IPS-18a (cell line): ENCODE results near the gene N4BP2.
A peak's percentile ranks its signal among the peaks of the same experiment; 100 is the strongest.
"Not testable (repeated sequence)": the region's sequence is repeated elsewhere in the genome, so short reads cannot be mapped to it uniquely, and the experiment has no call there.

Source experiments
- H3K27ac ChIP-seq: one replicate; pipeline ENCODE4 v1.5.1; 2013; ENCODE audit warnings: low read length
- H3K27me3 ChIP-seq: one replicate; pipeline ENCODE4 v1.6.1; 2013; ENCODE audit warnings: mild to moderate bottlenecking, low read length; ENCODE audit not compliant: control insufficient read depth, insufficient read depth
- H3K36me3 ChIP-seq: one replicate; pipeline ENCODE4 v1.6.1; 2013; ENCODE audit warnings: low read depth, low read length; ENCODE audit not compliant: control insufficient read depth
- H3K4me1 ChIP-seq: one replicate; pipeline ENCODE4 v1.6.1; 2013; ENCODE audit warnings: low read depth, low read length; ENCODE audit not compliant: control insufficient read depth
- H3K4me3 ChIP-seq: one replicate; pipeline ENCODE4 v1.5.1; 2013; ENCODE audit warnings: low read length
- H3K9ac ChIP-seq: one replicate; pipeline ENCODE4 v1.6.1; 2013; ENCODE audit warnings: mild to moderate bottlenecking, low read length, moderate library complexity
- H3K9me3 ChIP-seq: one replicate; pipeline ENCODE4 v1.6.1; 2013; ENCODE audit warnings: low read depth, low read length; ENCODE audit not compliant: control insufficient read depth

Gene N4BP2

GRCh38 chr4:40056716-40057585 is at the start of gene N4BP2:
Gene N4BP2 (plus strand): TSS chr4:40056850. CDS start chr4:40097341, 40,491 bp downstream.
- peak within 1 kb of the TSS; percentile 93 for H3K27ac ChIP-seq
- peak within 1 kb of the TSS; percentile 81 for H3K4me3 ChIP-seq
- peaks cover 5% of the 10 kb centered on the region for H3K36me3 ChIP-seq

GRCh38 chr4:40016007-40016406 is 40.6 kb upstream of the N4BP2 start:
- no peak overlapping the region for H3K9ac ChIP-seq
- H3K4me1 ChIP-seq, result no peaks in the 10 kb centered on the region
- no peaks in the 10 kb centered on the region for H3K36me3 ChIP-seq
- H3K9me3 ChIP-seq, result no peaks in the 10 kb centered on the region
- no peak overlapping the region for H3K27ac ChIP-seq
- H3K27me3 ChIP-seq, result no peaks in the 10 kb centered on the region
- no peak overlapping the region for H3K4me3 ChIP-seq

More at GRCh38 chr4:40056716-40057585, at the start of gene N4BP2:
- H3K27me3 ChIP-seq, result no peaks in the 10 kb centered on the region
- H3K9me3 ChIP-seq, result no peaks in the 10 kb centered on the region
- peak within 1 kb of the TSS; percentile 99 for H3K9ac ChIP-seq
- peaks cover 17% of the 10 kb centered on the region for H3K4me1 ChIP-seq

- no peaks in the 10 kb centered on the region for H3K27me3 ChIP-seq
- H3K9me3 ChIP-seq, result no peaks in the 10 kb centered on the region
- no peaks in the 10 kb centered on the region for H3K36me3 ChIP-seq
- no peak overlapping the region for H3K27ac ChIP-seq
- no peak overlapping the region for H3K9ac ChIP-seq
- no peaks in the 10 kb centered on the region for H3K4me1 ChIP-seq
- no peak overlapping the region for H3K4me3 ChIP-seq
Measured at GRCh38 chr4:40020221-40020620, 36.4 kb upstream of the N4BP2 start.

- H3K27me3 ChIP-seq, H3K4me1 ChIP-seq, H3K9ac ChIP-seq, H3K27ac ChIP-seq, H3K9me3 ChIP-seq, H3K4me3 ChIP-seq, H3K36me3 ChIP-seq: not testable (repeated sequence)
Measured at GRCh38 chr4:40021116-40021515, 35.5 kb upstream of the N4BP2 start.

- not testable (repeated sequence) for H3K9me3 ChIP-seq, H3K27ac ChIP-seq, H3K36me3 ChIP-seq, H3K4me1 ChIP-seq, H3K9ac ChIP-seq, H3K4me3 ChIP-seq, H3K27me3 ChIP-seq
Measured at GRCh38 chr4:40024049-40024448, 32.6 kb upstream of the N4BP2 start.

GRCh38 chr4:40032785-40033184 is 23.9 kb upstream of the N4BP2 start:
- H3K4me3 ChIP-seq, result no peak overlapping the region
- H3K27ac ChIP-seq, result no peak overlapping the region
- H3K9me3 ChIP-seq, result no peaks in the 10 kb centered on the region
- H3K36me3 ChIP-seq, result no peaks in the 10 kb centered on the region
- no peak overlapping the region for H3K9ac ChIP-seq
- no peaks in the 10 kb centered on the region for H3K27me3 ChIP-seq
- no peaks in the 10 kb centered on the region for H3K4me1 ChIP-seq

GRCh38 chr4:40033613-40034012 is 23.0 kb upstream of the N4BP2 start:
- Histone ChIP-seq H3K4me3 (no peak overlapping the region), H3K9me3 (no peaks in the 10 kb centered on the region), H3K36me3 (no peaks in the 10 kb centered on the region), H3K9ac (no peak overlapping the region), H3K4me1 (no peaks in the 10 kb centered on the region), H3K27ac (no peak overlapping the region), H3K27me3 (no peaks in the 10 kb centered on the region)

GRCh38 chr4:40038977-40039376 is 17.7 kb upstream of the N4BP2 start:
- H3K27ac ChIP-seq, result no peak overlapping the region
- H3K27me3 ChIP-seq, result no peaks in the 10 kb centered on the region
- H3K4me1 ChIP-seq, result no peaks in the 10 kb centered on the region
- H3K9me3 ChIP-seq, result no peaks in the 10 kb centered on the region
- H3K4me3 ChIP-seq, result no peak overlapping the region
- no peaks in the 10 kb centered on the region for H3K36me3 ChIP-seq
- no peak overlapping the region for H3K9ac ChIP-seq

GRCh38 chr4:40040908-40041307 is 15.7 kb upstream of the N4BP2 start:
- Histone ChIP-seq H3K27ac (no peak overlapping the region), H3K36me3 (no peaks in the 10 kb centered on the region), H3K27me3 (no peaks in the 10 kb centered on the region), H3K4me3 (no peak overlapping the region), H3K9ac (no peak overlapping the region), H3K4me1 (no peaks in the 10 kb centered on the region), H3K9me3 (no peaks in the 10 kb centered on the region)

- H3K9me3 ChIP-seq, result no peaks in the 10 kb centered on the region
- no peaks in the 10 kb centered on the region for H3K36me3 ChIP-seq
- H3K4me1 ChIP-seq, result no peaks in the 10 kb centered on the region
- no peaks in the 10 kb centered on the region for H3K27me3 ChIP-seq
- no peak overlapping the region for H3K9ac ChIP-seq
- H3K4me3 ChIP-seq, result no peak overlapping the region
- H3K27ac ChIP-seq, result no peak overlapping the region
Measured at GRCh38 chr4:40043786-40044185, 12.9 kb upstream of the N4BP2 start.

- no peak overlapping the region for H3K27ac ChIP-seq
- H3K4me1 ChIP-seq, result no peaks in the 10 kb centered on the region
- H3K9ac ChIP-seq, result no peak overlapping the region
- H3K9me3 ChIP-seq, result no peaks in the 10 kb centered on the region
- H3K27me3 ChIP-seq, result no peaks in the 10 kb centered on the region
- H3K36me3 ChIP-seq, result no peaks in the 10 kb centered on the region
- no peak overlapping the region for H3K4me3 ChIP-seq
Measured at GRCh38 chr4:40046311-40046980, 10.2 kb upstream of the N4BP2 start.

GRCh38 chr4:40053161-40053560 is 3.5 kb upstream of the N4BP2 start:
- Histone ChIP-seq H3K27ac (no peak overlapping the region), H3K27me3 (no peaks in the 10 kb centered on the region)

More at GRCh38 chr4:40053161-40053560, 3.5 kb upstream of the N4BP2 start:
- Histone ChIP-seq H3K4me1 (peaks cover 12% of the 10 kb centered on the region), H3K4me3 (no peak overlapping the region), H3K9ac (no peak overlapping the region), H3K9me3 (no peaks in the 10 kb centered on the region), H3K36me3 (no peaks in the 10 kb centered on the region)
